HG03521 (cell line): Measurements from ENCODE around the gene FANCG.

ENCODE experiments used
- ATAC-seq: cut with Tn5 transposase; IDR thresholded peaks from one replicate; pipeline ENCODE4 v1.9.1; 2021; ENCODE audit warnings: mild to moderate bottlenecking, moderate library complexity; ENCODE audit not compliant: unreplicated experiment

FANCG gene

DNA sequence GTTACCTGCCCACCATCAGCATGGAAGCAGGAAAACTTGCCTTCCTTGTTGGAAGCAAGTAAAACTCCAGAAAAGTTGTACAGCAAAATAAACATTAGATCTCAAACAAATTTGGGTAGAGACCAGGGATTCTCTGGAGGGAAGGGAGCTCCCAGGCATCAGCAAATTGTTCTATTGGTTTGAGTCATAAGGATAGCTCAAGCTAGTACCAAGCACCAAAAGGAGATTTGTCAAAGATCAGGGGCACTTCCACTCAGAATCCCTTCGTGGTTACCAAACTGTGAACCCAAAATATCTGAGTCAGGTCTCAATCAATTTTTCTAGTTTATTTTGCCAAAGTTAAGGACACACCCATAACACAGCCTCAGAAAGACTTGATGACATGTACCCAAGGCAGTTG is 52.4 kb downstream of the FANCG start:
- no peak for ATAC-seq

DNA sequence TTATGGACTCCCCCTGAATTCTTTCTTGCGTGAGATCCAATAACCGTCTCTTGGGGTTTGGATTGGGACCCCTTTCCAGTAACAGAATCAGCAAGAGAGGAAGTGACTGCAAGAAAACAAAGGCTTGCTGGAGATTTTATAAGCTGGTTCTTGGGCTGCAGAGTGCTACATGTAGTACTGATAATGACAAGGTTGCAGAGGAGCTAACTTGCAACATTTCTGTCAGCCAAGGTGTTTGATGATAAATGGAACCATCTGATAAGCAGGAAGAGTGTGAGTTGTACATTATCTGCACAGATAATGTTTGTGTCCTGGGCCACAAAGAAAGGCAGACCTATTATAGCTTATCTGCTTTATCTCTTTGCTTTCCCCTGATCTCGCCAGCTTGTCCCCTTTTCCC is 53.1 kb downstream of the FANCG start:
- ATAC-seq: no peak
